Measurements from ENCODE around the gene STX19.
"Not testable (repeated sequence)": the region's sequence is repeated elsewhere in the genome, so short reads cannot be mapped to it uniquely, and the experiment has no call there.

Gene STX19

GRCh38 chr3:94028093-94028837, at the start of gene STX19:
TSS of gene STX19 (minus strand) at chr3:94028597. CDS start at chr3:94015269, 13,328 bp downstream.
- DNase-seq (ENCODE audit: low spot score) (no peak), FAIRE-seq (no peak)

GRCh38 chr3:94076055-94076454, 47.7 kb upstream of the STX19 start:
- DNase-seq (ENCODE audit: low spot score) (no peak), FAIRE-seq (no peak)

DNA sequence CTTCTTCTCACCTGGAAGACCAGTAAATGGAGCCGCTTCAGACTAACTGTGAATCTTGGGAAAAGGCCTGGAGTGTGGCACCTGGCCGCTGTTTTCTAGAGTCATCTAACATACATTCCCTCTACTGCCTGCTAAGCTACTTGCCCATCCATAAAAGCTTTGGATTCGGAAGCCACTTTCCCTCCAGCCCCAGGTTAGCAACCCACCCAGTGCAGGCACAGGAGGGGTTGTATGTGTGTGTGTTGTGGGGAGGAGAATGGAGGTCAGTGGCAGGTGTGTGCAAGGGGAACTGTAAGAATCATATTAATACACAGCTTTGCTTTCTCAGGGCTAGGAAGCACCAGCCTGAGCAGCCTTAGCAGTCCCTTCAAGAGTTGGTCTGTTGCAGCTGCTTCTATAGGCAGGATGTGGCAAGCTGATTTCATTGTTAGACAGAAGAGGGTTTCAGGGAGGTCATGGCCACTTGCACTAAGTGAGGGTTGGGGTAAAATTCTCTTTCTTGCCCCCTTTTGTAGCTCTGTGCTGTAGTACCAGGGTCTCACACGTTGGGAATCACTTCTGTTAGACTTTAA, 43.4 kb upstream of the STX19 start:
- FAIRE-seq = no peak

GRCh38 chr3:94070341-94070911, 42.0 kb upstream of the STX19 start:
- no peak for DNase-seq (ENCODE audit: low spot score)
- FAIRE-seq = no peak

More for the DNA sequence above, 43.4 kb upstream of the STX19 start:
- DNase-seq (ENCODE audit: low spot score) = no peak

DNA sequence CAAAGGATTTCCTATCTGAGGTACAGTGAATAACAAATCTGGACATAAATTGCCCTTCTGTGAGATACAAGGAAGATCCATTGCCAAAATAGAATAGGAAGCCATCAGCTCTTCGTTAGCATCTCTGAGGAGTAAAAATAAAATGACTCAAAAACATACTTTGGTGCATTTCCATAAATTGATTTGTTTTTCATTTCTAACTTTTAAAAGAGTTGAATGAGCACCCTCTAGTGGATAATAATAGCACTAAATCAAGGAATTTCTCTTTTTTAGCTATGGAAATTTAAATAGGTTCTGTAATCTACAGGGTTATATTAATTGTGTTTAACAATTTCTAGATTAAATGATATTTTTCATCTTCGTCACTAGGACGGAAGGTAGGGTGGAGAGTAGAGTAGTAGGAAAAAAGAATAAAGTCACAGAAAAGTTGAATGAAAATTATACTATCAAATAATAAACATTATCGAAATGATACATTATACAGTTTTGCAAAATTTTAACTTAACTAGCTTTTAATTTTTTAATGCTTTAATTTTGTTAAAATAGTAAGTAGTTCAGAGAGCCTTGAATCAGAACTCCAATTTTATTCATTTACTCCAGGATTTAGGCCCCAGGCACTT, 40.9 kb upstream of the STX19 start:
- DNase-seq (ENCODE audit: low spot score) (peak; percentile 10), FAIRE-seq (no peak)

- FAIRE-seq (no peak), DNase-seq (ENCODE audit: low spot score) (no peak)
Observed at GRCh38 chr3:94066506-94067500, 38.4 kb upstream of the STX19 start.

GRCh38 chr3:94065819-94066480, 37.6 kb upstream of the STX19 start:
- DNase-seq (ENCODE audit: low spot score) (no peak), FAIRE-seq (no peak)

DNA sequence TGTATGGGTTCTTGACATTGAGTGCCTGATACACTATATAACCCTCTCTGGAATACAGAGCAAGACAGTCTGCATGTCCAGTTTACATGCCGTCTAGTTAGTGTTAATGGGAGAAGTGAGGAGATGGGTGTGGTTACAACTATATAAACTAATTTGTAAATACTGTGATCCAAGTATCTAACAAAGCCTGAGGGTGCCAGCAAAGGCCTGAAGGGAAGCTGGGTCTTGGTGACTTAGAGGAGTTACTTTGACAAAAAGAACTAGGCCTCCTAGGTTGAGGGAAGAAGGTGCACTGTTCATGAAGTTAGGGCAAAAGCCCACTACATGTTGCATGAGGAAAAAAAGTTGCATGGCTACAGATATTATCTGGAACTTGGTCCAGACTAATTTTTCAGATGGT, 36.7 kb upstream of the STX19 start:
- DNase-seq (ENCODE audit: low spot score) (no peak), FAIRE-seq (no peak)

DNA sequence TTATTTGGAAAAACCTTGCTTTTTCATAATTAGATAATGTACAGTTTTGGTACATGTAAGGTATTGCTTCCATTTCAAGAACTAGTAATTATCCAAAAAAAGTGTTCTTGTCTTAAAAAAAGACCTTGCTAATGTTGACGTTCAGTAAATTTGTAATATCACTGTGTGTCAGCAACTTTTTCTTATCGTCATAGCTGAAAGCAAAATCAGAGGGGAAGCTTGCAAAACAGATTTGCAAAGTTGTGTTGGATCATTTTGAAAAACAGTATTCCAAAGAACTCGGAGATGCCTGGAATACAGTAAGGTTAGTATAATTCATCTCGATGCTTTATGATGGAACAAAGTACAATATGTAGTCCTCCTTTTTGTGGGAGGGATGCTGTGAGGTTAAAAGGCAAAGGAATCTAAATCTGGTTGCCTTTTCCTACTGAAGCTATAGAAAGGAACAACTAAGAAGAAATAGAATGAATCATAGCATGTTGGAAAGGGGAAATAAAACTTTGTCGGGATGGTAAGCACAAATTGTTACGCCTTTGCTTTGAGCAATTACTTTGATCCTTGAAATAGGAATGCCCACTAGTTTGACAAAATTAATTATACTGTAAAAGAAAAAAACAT, 36.0 kb upstream of the STX19 start:
- no peak for FAIRE-seq
- DNase-seq (ENCODE audit: low spot score) = no peak

GRCh38 chr3:94063496-94064119, 35.2 kb upstream of the STX19 start:
- FAIRE-seq (no peak), DNase-seq (ENCODE audit: low spot score) (no peak)

DNA sequence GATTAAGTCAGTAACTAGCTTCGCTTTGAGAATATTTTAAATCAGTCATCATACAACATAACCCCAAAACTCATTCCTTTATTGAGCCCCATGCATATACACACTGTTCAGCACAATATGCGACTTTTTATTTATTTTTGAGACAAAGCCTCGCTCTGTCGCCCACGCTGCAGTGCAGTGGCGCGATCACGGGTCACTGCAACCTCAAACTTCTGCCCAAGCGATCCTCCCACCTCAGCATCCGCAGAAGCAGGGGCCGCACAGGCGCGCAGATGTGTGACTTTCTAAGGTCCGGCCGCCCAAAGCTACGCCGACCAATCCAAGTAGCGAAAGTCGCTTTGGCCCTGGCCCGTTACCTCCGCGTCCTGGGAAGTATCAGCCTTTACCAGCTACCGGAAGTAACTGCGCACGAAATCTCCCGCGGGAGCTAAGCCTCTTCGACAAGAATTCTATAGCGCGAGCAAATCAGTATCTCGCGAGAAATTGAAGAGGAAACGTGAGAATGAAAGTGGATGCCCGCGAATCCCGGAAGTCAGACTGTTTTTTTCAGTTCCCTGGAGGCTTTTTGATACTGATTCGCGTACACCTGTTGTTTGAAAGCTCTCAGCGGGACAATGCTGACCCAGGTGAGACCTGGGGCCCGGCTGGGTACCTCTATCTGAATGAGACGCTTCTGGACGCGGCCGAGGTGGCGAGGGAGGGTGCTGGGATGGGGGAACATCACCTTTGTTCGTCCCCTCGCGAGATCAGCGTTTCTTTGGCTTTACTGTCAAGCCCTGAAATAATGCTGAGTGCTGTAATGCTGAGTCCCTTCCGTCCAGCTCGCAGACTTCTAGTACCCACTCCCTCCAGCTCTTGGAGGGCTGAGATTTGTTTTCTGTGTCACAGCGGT, 34.4 kb upstream of the STX19 start, which contains the start of the genes DHFR2 and NSUN3:
DHFR2 (minus strand) TSS at position 404 of the 892 bp plus-strand sequence. CDS start 1,405 bp downstream, outside the sequence.
NSUN3 (plus strand) TSS at position 549 of the 892 bp plus-strand sequence; CDS start at position 615, 66 bp downstream.
- FAIRE-seq = peak; percentile 89
- peak; percentile 93 for DNase-seq (ENCODE audit: low spot score)

DNA sequence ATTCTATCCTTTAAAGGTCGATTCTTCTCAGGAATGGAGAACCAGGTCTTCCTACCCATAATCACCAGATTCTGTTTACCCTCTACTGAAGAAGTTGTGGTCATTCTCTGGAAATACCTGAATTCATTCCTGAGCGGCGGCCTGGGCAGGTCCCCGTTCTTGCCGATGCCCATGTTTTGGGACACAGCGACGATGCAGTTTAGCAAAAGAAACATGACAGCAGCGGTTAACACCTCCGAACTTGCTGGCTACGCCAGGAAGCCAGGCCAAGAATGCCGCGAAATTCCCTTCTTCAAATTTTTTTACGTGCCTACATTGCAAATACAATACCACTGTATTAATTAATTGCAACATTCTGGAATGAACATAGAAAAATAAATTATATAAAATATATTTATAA, 32.9 kb upstream of the STX19 start:
- DNase-seq (ENCODE audit: low spot score) (no peak), FAIRE-seq (no peak)

DNA sequence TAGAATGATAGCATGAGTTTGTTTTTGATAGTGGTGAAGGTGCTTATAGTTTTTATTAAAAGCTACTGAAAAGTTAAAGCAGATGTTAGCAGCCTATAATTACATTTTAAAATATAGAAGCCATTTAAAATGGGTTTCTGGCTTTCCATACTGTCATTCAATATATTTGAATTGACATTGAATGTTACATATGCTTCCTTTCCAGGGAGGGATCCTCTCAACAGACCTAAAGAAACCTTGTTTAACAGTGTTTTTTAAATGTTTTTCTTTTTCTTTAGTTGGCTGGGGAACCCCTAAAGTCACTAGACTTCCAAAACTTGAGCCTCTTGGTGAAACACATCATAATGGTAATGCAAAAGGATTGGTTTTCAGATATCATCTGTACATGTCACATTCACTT, 22.1 kb upstream of the STX19 start:
- no peak for FAIRE-seq

DNA sequence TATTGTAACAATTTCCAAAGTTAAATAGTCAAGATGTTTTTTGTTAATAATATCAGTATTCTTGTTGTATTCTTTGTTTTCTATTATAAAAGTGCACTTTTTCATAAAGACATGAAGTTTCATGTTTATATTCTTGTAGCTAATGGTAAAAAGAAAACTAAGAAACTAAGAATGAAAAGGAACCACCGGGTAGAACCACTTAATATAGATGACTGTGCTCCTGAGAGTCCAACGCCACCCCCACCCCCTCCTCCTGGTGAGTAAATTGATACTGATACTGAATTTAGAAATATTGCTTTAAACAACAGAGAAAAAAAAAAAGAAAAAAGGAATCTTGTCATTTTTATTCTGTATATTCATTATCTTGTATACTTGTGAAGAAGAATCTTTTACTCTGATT, 20.9 kb upstream of the STX19 start:
- DNase-seq (ENCODE audit: low spot score) = no peak
- FAIRE-seq = no peak

More for the DNA sequence above, 22.1 kb upstream of the STX19 start:
- DNase-seq (ENCODE audit: low spot score) = no peak

GRCh38 chr3:94046533-94046932, 18.1 kb upstream of the STX19 start:
- DNase-seq (ENCODE audit: low spot score) (no peak), FAIRE-seq (no peak)

DNA sequence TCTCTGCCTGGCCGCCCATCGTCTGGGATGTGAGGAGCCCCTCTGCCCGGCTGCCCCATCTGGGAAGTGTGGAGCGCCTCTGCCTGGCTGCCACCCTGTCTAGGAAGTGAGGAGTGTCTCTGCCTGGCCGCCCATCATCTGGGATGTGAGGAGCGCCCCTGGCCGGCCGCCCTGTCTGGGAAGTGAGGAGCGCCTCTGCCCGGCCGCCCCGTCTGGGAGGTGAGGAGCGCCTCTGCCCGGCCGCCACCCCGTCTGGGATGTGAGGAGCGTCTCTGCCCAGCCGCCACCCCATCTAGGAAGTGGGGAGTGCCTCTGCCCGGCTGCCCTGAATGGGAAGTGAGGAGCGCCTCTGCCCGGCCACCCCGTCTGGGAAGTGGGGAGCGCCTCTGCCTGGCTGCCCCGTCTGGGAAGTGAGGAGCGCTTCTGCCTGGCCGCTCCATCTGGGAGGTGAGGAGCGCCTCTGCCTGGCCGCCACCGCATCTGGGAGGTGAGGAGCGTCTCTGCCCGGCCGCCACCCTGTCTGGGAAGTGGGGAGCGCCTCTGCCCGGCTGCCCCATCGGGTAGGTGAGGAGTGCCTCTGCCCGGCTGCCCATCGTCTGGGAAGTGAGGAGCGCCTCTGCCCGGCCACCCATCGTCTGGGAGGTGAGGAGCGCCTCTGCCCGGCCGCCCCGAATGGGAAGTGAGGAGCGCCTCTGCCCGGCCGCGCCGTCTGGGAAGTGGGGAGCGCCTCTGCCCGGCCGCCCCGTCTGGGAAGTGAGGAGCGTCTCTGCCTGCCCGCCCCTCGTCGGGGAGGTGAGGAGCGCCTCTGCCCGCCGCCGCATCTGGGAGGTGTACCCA, 15.9 kb upstream of the STX19 start:
- not testable (repeated sequence) for DNase-seq (ENCODE audit: low spot score); FAIRE-seq

DNA sequence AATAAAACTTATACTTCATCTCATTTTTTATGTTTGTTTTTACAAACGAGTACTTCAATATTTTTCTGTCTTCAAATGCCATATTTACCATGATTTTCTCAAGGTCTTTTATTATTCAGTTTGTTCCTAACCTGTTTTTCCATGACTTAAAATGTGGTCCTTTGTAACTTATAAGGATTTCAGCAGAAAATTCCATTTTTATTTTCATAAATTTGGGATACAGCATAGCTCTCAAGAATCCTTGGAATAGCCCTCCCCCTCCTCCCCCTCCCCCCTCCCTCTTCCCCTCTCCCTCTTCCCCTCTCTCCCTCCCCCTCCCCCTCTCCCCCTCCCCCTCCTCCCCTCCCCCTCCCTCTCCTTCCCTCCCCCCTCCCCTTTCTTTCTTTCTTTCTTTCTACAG, 14.9 kb upstream of the STX19 start:
- FAIRE-seq (no peak), DNase-seq (ENCODE audit: low spot score) (no peak)
